AG04450 (cell line): ENCODE measurements around the gene POLR1G. TPM values are rescaled to one million over a fixed set of nuclear protein-coding genes. Genes with fewer than 3 reads are reported as not detected.
A peak's percentile ranks its signal among the peaks of the same experiment; 100 is the strongest.

ENCODE experiments used
- CTCF ChIA-PET: fragments of 300-600, 350-600 bp; formaldehyde crosslinking; extraction: SDS; loops from one replicate; lab custom pipeline; 2022; ENCODE audit warnings: antibody characterized with exemption, inconsistent platforms; lab: Charles Lee
- POLR2A ChIA-PET: fragments of 350-600 bp; formaldehyde crosslinking; extraction: SDS; loops from one replicate; lab custom pipeline; 2021; ENCODE audit warnings: antibody characterized with exemption, inconsistent platforms; lab: Yijun Ruan, JAX
- DNase-seq: peaks from one replicate; pipeline ENCODE4 v3.0.0-alpha.2; 2011; ENCODE audit warnings: low read depth, low spot score
- H3K27ac ChIP-seq: one replicate; pipeline ENCODE4 v1.5.1; 2012; ENCODE audit warnings: low read depth, low read length, control low read depth
- H3K27me3 ChIP-seq: one replicate; pipeline ENCODE4 v1.6.0; 2012; ENCODE audit warnings: low read length; ENCODE audit not compliant: control insufficient read depth, insufficient read depth
- H3K4me3 ChIP-seq: 2 replicates; pipeline ENCODE4 v1.5.1; 2011; ENCODE audit warnings: mild to moderate bottlenecking, low read depth, low read length, control low read depth
- H3K9me3 ChIP-seq: 2 replicates; pipeline ENCODE4 v1.5.1; 2012; ENCODE audit warnings: low read length; ENCODE audit not compliant: control insufficient read depth, insufficient read depth
- CTCF ChIP-seq: IDR thresholded peaks from 2 replicates; pipeline ENCODE4 v1.5.1; 2011; ENCODE audit warnings: low read depth, low read length, control low read depth, inconsistent platforms
- polyA minus RNA-seq: library from RNA; depleted of rRNA, polyadenylated mRNA; stranded (reverse); fragments of >200 nt; gene quantifications from 2 replicates; pipeline ENCODE4 v1.2.3, GENCODE V29; 2011; rRNA and poly(A)+ RNA removed
- polyA plus RNA-seq: library from polyadenylated mRNA; depleted of rRNA; stranded (reverse); fragments of >200 nt; gene quantifications from 2 replicates; pipeline ENCODE4 v1.2.3, GENCODE V29; 2011; rRNA removed

Gene POLR1G, protein sequence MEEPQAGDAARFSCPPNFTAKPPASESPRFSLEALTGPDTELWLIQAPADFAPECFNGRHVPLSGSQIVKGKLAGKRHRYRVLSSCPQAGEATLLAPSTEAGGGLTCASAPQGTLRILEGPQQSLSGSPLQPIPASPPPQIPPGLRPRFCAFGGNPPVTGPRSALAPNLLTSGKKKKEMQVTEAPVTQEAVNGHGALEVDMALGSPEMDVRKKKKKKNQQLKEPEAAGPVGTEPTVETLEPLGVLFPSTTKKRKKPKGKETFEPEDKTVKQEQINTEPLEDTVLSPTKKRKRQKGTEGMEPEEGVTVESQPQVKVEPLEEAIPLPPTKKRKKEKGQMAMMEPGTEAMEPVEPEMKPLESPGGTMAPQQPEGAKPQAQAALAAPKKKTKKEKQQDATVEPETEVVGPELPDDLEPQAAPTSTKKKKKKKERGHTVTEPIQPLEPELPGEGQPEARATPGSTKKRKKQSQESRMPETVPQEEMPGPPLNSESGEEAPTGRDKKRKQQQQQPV
- polyA plus RNA-seq (3.0 and 3.2 TPM in 2 replicates), polyA minus RNA-seq (2.4 and 3.1 TPM in 2 replicates)

GRCh38 chr19:45406226-45407090 is at the start of gene POLR1G:
TSS of gene POLR1G (plus strand) at chr19:45406644. CDS start at chr19:45406697, 53 bp downstream.
- CTCF ChIA-PET: no interaction called here
- H3K9me3 ChIP-seq: no peaks in the 10 kb centered on the region; the same call in 1 of the 2 replicates
- H3K27me3 ChIP-seq: no peaks in the 10 kb centered on the region
- peak within 1 kb of the TSS; percentile 89 for H3K27ac ChIP-seq
- TF ChIP-seq CTCF: no peak
- POLR2A ChIA-PET: interaction anchor here (1.0 to 1.3 kb wide), 3 partner anchors 8 to 17 kb away, joined by 3 to 9 read pairs (median 3); partner anchors contain the start of gene ERCC1
- H3K4me3 ChIP-seq: peak within 1 kb of the TSS; percentile 86
- no peak for DNase-seq

- no peak overlapping the region for H3K4me3 ChIP-seq
- no peak for DNase-seq
- POLR2A ChIA-PET: no interaction called here
- CTCF ChIA-PET: no interaction called here
- TF ChIP-seq CTCF: no peak
- H3K27me3 ChIP-seq: no peaks in the 10 kb centered on the region
- no peaks in the 10 kb centered on the region; the same call in 1 of the 2 replicates for H3K9me3 ChIP-seq
- no peak overlapping the region for H3K27ac ChIP-seq
These were observed 49.5 kb upstream of the POLR1G start for GRCh38 chr19:45356760-45357444.

GRCh38 chr19:45357445-45357783 is 49.0 kb upstream of the POLR1G start:
- POLR2A ChIA-PET: no interaction called here
- no peak for TF ChIP-seq CTCF
- DNase-seq: no peak

DNA sequence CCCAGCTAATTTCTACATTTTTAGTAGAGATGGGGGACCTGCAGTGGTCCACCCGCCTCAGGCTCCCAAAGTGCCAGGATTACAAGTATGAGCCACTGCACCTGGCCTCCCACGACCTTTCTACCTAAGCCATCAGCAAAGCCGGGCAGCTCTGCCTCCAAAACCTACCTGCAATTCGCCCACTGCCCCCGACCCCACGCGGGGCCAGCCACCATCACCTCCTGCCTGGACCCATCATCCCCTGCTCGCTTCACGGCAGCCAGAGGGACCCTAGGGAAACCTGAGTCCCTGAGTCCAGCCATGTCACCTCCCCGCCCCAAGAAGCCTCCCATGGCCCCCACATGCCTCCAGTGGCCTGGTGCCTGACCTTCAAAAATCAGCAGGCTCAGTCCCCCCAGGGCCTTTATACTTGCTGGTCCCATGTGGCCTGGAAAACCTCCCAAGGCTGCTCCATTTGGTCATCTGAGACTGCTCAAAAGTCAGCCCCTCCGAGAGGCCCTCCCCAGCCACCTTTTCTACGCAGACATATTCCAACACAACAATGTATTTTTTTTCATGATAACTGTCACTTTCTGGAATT is 48.1 kb upstream of the POLR1G start:
- CTCF ChIA-PET: interaction anchor here (0.6 kb wide), 1 partner anchor 237 kb away, joined by 3 read pairs; no protein-coding TSS in a partner anchor
- no peak for DNase-seq
- Histone ChIP-seq H3K9me3 (no peaks in the 10 kb centered on the region; the same call in 1 of the 2 replicates), H3K4me3 (no peak overlapping the region), H3K27me3 (no peaks in the 10 kb centered on the region), H3K27ac (no peak overlapping the region)
- TF ChIP-seq CTCF: no peak
- POLR2A ChIA-PET: no interaction called here

More at GRCh38 chr19:45357445-45357783, 49.0 kb upstream of the POLR1G start:
- Histone ChIP-seq H3K27me3 (no peaks in the 10 kb centered on the region), H3K4me3 (no peak overlapping the region), H3K9me3 (no peaks in the 10 kb centered on the region; the same call in 1 of the 2 replicates), H3K27ac (no peak overlapping the region)
- CTCF ChIA-PET: interaction anchor here (0.6 kb wide), 2 partner anchors 59 to 272 kb away, joined by 3 to 6 read pairs; no protein-coding TSS in a partner anchor
